Renal cortex interstitium (tissue), 11 donors: Measurements from ENCODE around the gene DHX34. TPM values are rescaled to one million over a fixed set of nuclear protein-coding genes. Genes with fewer than 3 reads are reported as not detected.

Experiments used
- DNase-seq, 11 donors: peaks; one replicate each; pipeline ENCODE4 v3.0.0-alpha.2; 2013; ENCODE audit warnings: low read depth in 9 of 11, low spot score in 4 of 11; ENCODE audit errors: extremely low read depth in 1 of 11
- polyA plus RNA-seq, 3 donors: library from polyadenylated mRNA; unstranded; fragments of 120-200 nt; gene quantifications; one replicate each; pipeline ENCODE4 v1.2.1, GENCODE V29; 2013; ENCODE audit not compliant: insufficient read length in 3 of 3

The DHX34 gene
- polyA plus RNA-seq, 3 donors, result 10.1 to 18.9 (median 17.8) TPM

DNA sequence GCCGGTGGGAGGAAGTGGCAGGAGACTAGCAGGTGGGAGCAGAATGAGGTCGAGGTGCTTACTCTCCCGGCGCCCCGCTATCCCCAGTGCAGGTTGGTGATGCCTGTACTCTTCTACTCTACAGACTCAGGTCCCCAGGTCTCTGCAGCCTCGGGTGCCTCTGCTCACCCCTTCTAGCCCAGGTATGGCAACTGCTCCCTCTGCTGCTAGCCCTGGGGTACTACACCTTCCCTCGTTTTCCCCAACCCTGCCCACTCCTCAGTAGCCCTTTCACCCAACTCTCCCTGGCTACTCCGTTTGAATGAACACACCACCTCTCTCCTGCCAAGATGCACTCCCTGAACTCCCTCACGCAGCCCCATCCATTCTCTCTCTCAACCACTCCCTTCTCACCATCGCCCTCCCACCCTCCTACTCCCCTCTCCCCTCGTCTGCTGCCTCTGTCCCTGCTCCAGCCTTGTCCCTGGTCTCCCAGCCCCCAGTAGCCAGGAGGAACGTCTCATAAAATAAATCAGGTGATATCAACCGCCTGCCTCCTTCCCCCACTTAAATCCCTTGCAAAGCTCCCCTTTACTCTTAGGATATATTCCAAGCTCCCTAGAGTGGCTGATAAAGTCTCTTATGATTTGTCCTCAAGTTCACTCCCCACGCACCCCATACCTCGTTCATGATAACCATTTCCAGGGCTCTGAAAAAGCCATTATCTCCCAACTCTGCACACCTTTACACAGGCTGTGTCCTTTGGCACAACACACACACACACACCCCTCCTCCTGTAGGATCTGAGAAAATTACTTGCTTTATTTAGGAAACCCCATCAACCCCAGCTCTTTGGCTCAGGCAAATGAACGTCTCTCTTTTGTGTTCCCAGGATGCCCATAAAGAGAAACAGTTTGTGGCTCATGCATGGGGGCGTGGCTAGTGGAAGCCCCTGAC, 78.4 kb downstream of the DHX34 start:
- peak in 1 of 11 donors; percentile 63 for DNase-seq

DNA sequence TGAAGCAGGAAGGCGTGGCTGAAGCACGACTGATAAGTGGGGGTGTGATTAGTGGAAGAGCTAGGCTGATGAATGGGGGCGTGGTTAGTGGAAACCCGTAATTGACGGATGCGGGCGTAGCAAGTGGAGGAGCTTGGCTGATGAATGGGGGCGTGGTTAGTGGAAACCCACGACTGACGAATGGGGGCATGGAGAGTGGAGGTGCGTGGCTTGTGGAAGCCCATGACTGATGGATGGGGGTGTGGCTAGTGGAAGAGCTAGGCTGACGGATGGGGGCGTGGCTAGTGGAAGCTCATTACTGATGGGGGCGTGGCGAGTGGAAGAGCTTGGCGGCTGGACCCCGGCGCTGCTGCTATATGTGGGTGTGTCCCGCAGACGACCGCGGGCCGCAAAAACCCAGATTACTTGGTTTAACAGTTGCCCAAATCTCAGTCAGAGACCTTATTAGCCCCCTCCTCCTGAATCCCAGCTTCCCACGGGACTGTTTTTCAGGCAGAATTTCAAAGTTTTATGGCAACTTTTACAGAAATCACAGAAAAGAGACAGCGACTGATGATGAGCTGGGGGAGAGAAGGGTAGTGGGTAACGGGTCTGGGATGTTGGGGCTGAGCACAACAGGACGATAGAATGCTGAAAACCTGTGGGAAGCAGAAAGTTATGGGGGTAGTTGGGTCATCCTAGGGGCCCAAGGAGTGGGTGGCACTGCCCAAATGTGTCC, 79.2 kb downstream of the DHX34 start:
- peak in 8 of 11 donors; percentile 68 to 91 (median 86) for DNase-seq

DNA sequence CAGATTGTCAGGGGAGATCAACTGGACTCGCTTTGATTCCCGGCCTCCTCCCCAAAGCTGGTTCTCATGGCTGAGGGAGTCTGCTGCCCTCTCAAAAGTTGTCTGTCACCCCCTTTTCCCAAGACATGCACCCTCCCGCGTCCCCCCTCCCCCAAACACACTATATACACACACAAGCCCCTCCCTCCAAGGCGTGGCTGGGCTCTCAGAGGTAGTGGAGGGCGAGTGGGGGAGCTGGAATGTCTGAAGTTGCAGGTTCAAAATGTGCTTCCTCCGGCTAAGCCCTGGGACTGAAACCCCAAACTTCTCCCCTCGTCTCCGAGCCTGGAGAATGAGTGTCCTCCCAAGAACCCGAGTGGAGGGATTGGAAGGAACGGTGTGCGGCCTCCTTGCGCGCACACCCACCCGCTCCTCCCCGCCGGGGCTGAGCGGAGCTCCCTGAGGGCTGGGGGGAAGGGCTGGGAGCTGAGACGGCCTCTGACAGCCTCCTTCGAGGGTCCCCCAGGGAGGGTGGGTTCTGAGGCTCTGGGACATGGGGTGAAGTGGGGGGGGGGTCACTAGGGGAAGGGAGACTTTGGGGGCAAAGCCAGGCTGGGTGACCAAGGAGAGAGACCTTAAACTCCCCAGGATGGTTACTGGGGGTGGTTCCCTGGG, 80.2 kb downstream of the DHX34 start:
- no peak for DNase-seq

DNA sequence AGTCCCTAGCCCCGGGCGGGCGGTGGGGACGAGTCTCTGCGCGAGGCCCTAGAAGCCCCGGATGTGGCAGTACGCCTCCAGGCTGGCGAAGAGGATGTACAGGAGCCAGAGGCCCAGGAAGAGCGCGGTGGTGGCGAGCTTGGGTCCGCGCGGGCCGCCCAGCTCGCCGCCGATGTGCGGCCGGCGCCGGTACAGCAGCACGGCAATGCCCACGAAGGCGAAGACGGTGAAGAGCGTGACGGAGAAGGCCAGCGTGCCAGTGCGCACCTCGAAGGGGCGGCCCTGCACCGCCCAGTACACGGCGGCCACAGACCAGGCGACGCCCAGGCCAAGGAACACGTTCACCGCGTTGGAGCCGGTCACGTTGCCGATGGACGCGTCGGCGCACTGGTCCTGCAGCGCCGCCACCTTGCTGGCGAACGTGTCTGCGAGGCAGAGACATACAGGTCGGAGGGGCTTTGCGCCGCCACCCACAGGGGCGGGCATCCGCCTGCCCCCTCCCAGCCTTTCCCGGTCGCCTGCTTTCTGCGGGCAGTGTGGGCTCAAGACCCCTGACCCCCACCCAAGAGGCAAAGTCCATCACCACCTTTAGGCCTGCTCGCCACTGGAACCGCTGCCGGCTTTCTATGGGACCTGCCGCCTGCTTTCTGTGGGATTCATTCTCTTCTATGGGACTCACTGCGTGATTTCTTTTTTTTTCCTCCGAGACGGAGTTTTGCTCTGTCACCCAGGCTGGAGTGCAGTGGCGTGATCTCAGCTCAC, 81.1 kb downstream of the DHX34 start:
- DNase-seq, result no peak

DNA sequence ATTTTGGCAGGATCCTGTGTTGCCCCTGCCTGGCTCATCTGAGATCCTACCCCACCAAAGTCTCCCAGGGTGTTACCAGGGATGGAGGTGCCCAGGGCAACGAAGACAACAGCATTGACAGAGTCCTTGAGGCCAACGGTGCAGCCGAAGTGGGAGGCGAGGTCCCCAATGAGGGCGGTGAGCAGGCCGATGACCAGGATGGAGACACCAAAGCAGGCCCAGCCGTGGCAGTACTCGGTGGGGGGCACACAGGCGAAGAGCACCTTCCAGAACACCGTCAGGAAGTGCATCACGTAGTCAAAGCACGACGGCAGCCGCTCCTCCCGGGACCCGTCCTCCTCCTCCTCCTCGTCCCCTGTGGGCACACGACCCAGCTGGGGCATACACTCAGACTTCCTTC, 83.0 kb downstream of the DHX34 start:
- no peak for DNase-seq

Other genes with a start within 250 kb of the DHX34 start
- 10 to 100 TPM; 31.6 to 42.7 (median 42.0) TPM for gene ZC3H4, start 235.5 kb upstream of the DHX34 start, polyA plus RNA-seq
- gene SAE1, start 218.5 kb upstream of the DHX34 start, polyA plus RNA-seq, result 100 to 1,000 TPM in 2 of 3 donors, 10 to 100 TPM in 1; 88.7 to 137 (median 127) TPM
- 1 to 10 TPM; 1.1 to 2.9 (median 2.1) TPM for gene BBC3, start 118.1 kb upstream of the DHX34 start, polyA plus RNA-seq
- 10 to 100 TPM; 20.6 to 30.1 (median 25.0) TPM for gene CCDC9, start 92.8 kb upstream of the DHX34 start, polyA plus RNA-seq
- gene INAFM1, start 74.4 kb upstream of the DHX34 start, polyA plus RNA-seq, result 10 to 100 TPM in 2 of 3 donors, 1 to 10 TPM in 1; 6.0 to 11.5 (median 10.7) TPM
- 10 to 100 TPM in 1 of 3 donors, 1 to 10 TPM in 2; 3.4 to 10.6 (median 7.1) TPM for gene C5AR1, start 39.5 kb upstream of the DHX34 start, polyA plus RNA-seq
- gene C5AR2, start 17.1 kb upstream of the DHX34 start, polyA plus RNA-seq, result under 1 TPM; 0.23 to 0.42 (median 0.29) TPM
- gene MEIS3, start 70.2 kb downstream of the DHX34 start, polyA plus RNA-seq, result 10 to 100 TPM; 15.0 to 29.5 (median 18.2) TPM
- gene SLC8A2, start 122.6 kb downstream of the DHX34 start, polyA plus RNA-seq, result under 1 TPM; 0.22 to 0.26 (median 0.23) TPM
- 10 to 100 TPM in 2 of 3 donors, 1 to 10 TPM in 1; 8.2 to 13.5 (median 13.3) TPM for gene KPTN, start 134.9 kb downstream of the DHX34 start, polyA plus RNA-seq
- gene NAPA, start 165.7 kb downstream of the DHX34 start, polyA plus RNA-seq, result 100 to 1,000 TPM; 140 to 177 (median 156) TPM
- under 1 TPM; 0.24 to 0.31 (median 0.27) TPM for gene ZNF541, start 223.8 kb downstream of the DHX34 start, polyA plus RNA-seq